ENCODE data around the gene TXNDC5.

GRCh38 chr6:7901780-7902179 lies 8.8 kb downstream of the TXNDC5 start:
- TF ChIP-seq EZH2 (IDR thresholded peaks at IDR 0.05) (no peak), POLR2AphosphoS5 (IDR thresholded peaks at IDR 0.05; ENCODE audit: borderline replicate concordance, low read depth, low read length) (no peak)

Measured in SK-N-MC (cell line).